ENCODE data around the gene ZSCAN18. TPM values are rescaled to one million over a fixed set of nuclear protein-coding genes. Genes with fewer than 3 reads are reported as not detected.
"Not testable (repeated sequence)": the region's sequence is repeated elsewhere in the genome, so short reads cannot be mapped to it uniquely, and the experiment has no call there.

The ZSCAN18 gene
- total RNA-seq = 10 to 100 TPM; 29.1 to 94.4 (median 66.2) TPM

DNA sequence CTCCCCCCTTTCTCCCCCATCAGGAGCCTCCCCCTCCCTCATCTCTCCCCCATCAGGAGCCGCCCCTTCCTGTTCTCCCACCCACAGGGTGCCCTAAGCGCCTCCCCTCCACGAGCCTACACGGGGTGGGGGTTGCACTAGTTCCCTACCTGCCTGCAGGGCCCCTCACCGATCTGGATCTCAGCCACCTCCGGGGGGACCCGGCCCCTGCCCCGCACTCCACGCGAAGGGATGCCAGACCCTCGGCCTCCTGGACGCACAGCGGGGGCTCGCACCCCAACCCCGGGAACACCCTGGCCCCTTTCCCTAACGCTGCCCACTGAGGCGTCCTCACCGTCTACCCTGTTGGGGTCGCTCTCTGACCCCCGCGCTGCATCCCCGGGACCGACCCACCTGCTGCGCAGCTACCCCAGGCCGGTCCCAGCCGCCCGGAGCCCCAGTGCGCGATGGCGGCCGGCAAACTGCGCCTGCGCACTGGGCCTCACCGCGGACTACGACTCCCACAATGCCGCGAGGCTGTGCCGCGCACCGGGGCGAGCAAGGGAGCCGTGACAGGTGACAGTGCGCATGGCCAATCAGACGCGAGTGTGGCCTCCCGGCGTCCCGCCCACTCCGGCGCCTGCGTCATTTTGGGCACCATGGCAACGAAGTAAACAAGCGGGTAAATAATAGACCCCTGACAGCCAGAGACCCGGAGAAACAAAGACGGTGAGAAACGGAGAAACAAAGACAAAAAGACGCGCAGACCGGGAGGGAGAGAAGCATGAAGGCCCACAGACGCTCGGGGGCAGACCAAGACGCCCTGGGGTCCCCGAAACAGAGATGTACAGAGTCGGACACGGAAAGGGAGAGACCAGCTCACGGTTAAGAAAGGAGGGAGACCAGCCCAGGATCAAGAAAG lies at the start of gene ZSCAN18:
Gene ZSCAN18, minus strand, starts transcription at position 451 of the 901 bp plus-strand sequence. CDS start 7,964 bp downstream, outside the sequence.
- no peaks in the 10 kb centered on the region for H3K27me3 ChIP-seq
- peak within 1 kb of the TSS; percentile 71 to 98 (median 97) for H3K4me3 ChIP-seq
- peak; percentile 99 for DNase-seq (ENCODE audit: low spot score in 2 of 2)
- peak within 1 kb of the TSS; percentile 95 to 99 for H3K27ac ChIP-seq
- intact Hi-C loops (cut with DNase I; ENCODE audit: low total_unique reads) = no loop called here
- no peaks in the 10 kb centered on the region for H3K4me1 ChIP-seq
- H3K36me3 ChIP-seq = peaks cover 4% of the 10 kb centered on the region
- TF ChIP-seq POLR2AphosphoS5 (IDR thresholded peaks at IDR 0.05) = peak; percentile 74 to 97 (median 90)
- peak; percentile 85 for TF ChIP-seq POLR2A (IDR thresholded peaks at IDR 0.05)
- TF ChIP-seq CTCF (IDR thresholded peaks at IDR 0.05) = no peak
- peaks cover 34 to 47% of the 10 kb centered on the region in 2 donors for H3K9me3 ChIP-seq

DNA sequence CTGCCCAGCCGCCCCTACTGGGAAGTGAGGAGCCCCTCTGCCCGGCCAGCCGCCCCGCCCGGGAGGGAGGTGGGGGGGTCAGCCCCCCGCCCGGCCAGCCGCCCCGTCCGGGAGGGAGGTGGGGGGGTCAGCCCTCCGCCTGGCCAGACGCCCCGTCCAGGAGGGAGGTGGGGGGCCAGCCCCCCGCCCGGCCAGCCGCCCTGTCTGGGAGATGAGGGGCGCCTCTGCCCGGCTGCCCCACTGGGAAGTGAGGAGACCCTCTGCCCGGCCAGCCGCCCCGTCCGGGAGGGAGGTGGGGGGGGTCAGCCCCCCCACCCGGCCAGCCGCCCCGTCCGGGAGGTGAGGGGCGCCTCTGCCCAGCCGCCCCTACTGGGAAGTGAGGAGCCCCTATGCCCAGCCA lies 49.4 kb upstream of the ZSCAN18 start:
- H3K36me3 ChIP-seq; H3K4me1 ChIP-seq; H3K27me3 ChIP-seq; H3K4me3 ChIP-seq; DNase-seq (ENCODE audit: low spot score in 2 of 2); H3K27ac ChIP-seq; intact Hi-C loops (cut with DNase I; ENCODE audit: low total_unique reads): not testable (repeated sequence)
- peaks cover 52 to 55% of the 10 kb centered on the region in 2 donors for H3K9me3 ChIP-seq

GRCh38 chr19:58145849-58146248 lies 47.8 kb upstream of the ZSCAN18 start:
- peaks cover 68 to 70% of the 10 kb centered on the region in 2 donors for H3K9me3 ChIP-seq
- no peak overlapping the region for H3K27ac ChIP-seq
- H3K4me1 ChIP-seq = peaks cover 0 to 6% of the 10 kb centered on the region in 2 donors
- no peak overlapping the region for H3K4me3 ChIP-seq
- TF ChIP-seq CTCF (IDR thresholded peaks at IDR 0.05) = no peak
- no peak for TF ChIP-seq POLR2A (IDR thresholded peaks at IDR 0.05)
- no peak for TF ChIP-seq POLR2AphosphoS5 (IDR thresholded peaks at IDR 0.05)
- intact Hi-C loops (cut with DNase I; ENCODE audit: low total_unique reads) = no loop called here
- H3K36me3 ChIP-seq = peaks cover 13% of the 10 kb centered on the region
- DNase-seq (ENCODE audit: low spot score in 2 of 2) = no peak
- no peaks in the 10 kb centered on the region for H3K27me3 ChIP-seq

DNA sequence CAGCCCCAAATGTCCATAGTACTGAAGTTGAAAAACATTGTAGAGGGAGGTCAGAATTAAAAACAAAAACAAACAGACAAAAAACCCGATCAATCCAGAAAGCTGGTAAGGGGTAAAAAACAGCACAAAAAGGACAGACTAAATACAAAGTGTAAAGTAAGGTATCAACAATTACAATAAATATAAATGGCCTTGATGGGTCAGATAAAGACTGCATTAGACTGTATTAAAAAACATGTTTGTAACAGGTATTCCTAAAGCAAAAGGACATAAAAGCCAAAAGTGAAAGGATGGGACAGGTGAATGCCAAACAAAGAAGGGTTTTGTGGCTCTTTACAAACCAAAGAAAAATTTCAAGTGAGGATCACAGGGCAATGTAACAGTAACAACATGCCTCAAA lies 36.2 kb upstream of the ZSCAN18 start:
- DNase-seq (ENCODE audit: low spot score in 2 of 2) = no peak
- TF ChIP-seq POLR2A (IDR thresholded peaks at IDR 0.05) (no peak), CTCF (IDR thresholded peaks at IDR 0.05) (no peak), POLR2AphosphoS5 (IDR thresholded peaks at IDR 0.05) (no peak)
- Histone ChIP-seq H3K27me3 (no peaks in the 10 kb centered on the region), H3K4me3 (peak overlapping the region in 1 of 3 donors; percentile 33), H3K4me1 (no peaks in the 10 kb centered on the region), H3K36me3 (peaks cover 26% of the 10 kb centered on the region), H3K27ac (no peak overlapping the region), H3K9me3 (peaks cover 97 to 100% of the 10 kb centered on the region in 2 donors)
- intact Hi-C loops (cut with DNase I; ENCODE audit: low total_unique reads) = no loop called here

DNA sequence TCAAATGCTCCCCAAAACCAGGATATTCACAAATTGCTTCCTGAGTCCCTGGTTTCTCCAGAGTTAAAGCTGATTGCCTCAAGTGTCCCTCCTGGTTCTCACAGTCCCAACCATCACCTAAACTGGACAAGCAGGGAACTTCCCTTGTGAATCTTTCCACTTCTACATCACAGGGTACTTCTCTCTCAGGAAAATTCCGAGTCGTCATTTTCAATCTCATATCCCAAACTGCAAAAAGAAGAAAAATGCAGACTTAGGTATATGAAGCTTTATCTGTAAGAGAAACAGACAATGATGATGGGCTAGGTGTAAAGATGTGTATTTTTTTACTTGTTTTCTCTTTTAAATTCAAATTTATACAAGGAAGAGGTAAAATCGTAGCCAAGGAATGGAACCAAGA lies 31.3 kb upstream of the ZSCAN18 start:
- intact Hi-C loops (cut with DNase I; ENCODE audit: low total_unique reads) = no loop called here
- Histone ChIP-seq H3K9me3 (peaks cover 100% of the 10 kb centered on the region in 2 donors), H3K27ac (no peak overlapping the region), H3K27me3 (no peaks in the 10 kb centered on the region), H3K4me3 (peak overlapping the region in 1 of 3 donors; percentile 24), H3K36me3 (peaks cover 35% of the 10 kb centered on the region), H3K4me1 (no peaks in the 10 kb centered on the region)
- TF ChIP-seq CTCF (IDR thresholded peaks at IDR 0.05) = no peak
- no peak for TF ChIP-seq POLR2A (IDR thresholded peaks at IDR 0.05)
- DNase-seq (ENCODE audit: low spot score in 2 of 2) = no peak
